HG03097 (cell line): Measurements from ENCODE around the gene NEURL1.
"Not testable (repeated sequence)": the region's sequence is repeated elsewhere in the genome, so short reads cannot be mapped to it uniquely, and the experiment has no call there.

Source experiments
- ATAC-seq: cut with Tn5 transposase; IDR thresholded peaks from one replicate; pipeline ENCODE4 v1.9.1; 2021; ENCODE audit not compliant: unreplicated experiment, low FRiP score

The NEURL1 gene

GRCh38 chr10:103618575-103619423 is 125.3 kb downstream of the NEURL1 start:
- no peak for ATAC-seq

DNA sequence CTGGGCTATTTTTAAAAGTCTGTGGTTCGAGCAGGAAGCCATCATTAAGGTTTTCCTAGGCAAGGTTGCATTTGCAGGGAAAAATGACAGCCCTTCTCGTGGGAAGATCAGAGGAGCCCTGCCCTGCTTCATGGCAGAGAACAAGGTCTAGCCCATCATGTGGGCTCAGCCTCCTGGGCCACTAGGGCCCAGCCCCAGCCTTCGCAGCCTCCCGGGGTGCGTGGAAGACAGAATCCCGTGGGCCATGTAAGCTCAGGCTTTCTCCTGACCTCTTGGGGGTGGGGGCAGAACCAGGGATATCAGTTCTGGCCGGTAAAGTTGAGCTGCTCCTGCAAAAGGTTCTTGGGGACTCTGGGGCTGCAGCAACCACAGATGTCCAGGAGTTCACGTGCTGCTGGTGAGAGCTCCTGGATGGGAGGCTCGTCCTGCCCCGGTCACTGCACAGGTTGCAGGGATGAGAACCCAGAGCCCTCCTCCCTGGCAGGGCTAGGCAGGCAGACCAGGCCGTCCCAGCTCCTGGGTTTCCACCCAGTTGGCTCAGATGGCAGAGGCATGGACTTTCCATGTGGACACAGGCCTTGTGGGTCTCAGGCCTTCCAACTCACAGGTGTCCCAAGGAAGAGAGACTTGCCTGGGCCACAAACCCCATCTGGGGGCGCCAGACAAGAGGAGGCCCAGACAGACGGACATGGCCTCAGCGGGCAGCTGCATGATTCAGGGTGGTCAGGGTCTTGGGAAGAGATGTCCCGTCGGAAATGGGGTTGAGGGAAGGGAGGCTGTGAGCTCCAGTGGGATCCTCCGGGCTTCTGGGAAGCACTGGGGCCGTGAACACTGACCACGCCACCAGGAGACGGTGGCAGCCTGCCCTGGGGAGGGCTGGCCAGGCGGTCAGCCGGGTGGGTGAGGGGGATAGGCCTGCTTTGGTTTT is 126.2 kb downstream of the NEURL1 start:
- ATAC-seq: no peak

DNA sequence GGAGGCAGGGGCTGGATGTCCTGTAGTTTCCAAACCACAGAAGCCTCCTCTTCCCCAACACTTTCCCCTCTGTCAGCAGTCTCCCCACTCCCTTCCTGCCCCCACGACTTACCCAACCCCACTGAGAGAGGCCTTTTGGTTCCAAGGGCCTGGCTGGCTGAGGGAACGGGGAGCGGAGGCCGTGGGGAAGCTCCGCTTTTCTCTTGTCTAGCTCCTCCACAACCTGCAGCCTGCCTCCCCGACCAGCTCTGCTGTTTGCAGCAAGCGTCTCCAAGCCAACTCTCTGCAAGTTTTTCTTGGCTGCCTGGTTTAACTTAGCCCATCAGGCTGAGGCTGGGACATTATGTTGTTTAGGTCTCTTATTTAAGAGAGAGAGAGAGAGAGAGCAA is 126.8 kb downstream of the NEURL1 start:
- no peak for ATAC-seq

- ATAC-seq: no peak
Observed at GRCh38 chr10:103620891-103621782, 127.6 kb downstream of the NEURL1 start.

DNA sequence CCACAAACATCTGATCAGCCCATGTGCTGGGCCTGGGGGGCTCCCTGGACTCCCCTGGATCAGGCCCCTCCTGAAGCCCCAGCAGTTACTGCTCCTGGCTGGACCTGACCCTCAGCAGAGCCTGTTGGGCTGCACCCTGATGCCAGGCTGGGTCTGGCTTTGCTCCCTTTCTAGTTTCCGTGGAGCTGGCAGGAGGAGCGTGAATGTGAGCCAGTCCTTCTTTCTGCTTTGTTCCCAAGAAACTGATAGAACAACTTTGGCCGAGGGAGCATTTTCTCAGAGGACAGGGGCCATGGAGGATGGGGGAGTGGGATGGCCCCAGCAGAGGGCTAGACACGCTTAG is 128.2 kb downstream of the NEURL1 start:
- ATAC-seq: no peak

- no peak for ATAC-seq
Observed at GRCh38 chr10:103622286-103622685, 128.8 kb downstream of the NEURL1 start.

DNA sequence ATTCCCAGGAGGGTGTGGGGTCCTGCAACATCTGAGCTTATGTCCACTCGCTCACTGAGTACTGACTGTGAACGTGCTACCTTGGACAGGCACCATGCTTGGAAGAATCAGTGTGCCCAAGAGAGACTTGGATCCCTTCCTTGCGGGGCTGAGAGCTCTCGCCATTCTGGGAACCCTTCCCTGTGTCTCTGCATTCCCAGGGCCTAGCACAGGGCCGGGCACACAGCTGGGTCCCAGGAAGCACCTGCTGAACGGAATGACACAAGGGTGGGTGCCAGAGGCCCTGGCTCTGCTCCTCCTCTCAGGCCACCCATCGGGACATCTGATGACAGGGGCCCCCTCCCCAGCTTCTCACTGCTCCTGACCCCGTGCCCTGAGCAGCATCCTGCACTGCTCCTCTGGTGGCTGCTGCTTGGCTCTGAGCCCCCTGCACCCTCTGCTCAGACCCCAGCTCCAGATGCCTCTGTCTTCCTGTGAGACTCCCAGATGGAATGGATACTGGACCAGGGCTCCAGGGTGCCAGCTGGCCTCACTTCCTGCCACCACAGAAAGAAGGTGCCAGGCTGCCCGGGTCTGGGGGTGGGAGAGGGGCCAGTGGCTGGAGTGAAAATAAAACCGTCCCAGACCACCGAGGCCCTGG is 129.6 kb downstream of the NEURL1 start:
- ATAC-seq: no peak

DNA sequence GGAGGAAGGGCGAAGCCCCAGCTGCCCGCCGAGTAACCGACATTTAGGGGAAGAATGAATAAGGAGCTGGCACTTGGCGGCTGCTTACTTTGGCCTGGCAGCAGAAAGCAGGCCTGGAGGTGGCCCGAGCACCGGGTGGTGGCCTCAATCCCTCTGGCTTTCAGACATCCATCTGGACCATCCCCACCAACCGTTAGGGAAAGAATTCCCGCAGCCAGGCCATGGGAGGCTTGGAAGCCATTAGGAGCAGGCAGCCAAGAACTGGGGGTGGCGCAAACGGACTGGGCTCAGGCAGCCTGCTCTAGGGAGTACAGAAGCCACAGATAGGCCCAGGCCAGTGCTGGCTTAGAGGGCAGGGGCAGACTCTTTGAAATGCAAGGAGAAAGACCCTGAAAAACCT is 132.7 kb downstream of the NEURL1 start:
- ATAC-seq: no peak

- ATAC-seq: no peak
Observed at GRCh38 chr10:103627111-103627892, 133.8 kb downstream of the NEURL1 start.

- ATAC-seq: no peak
Observed at GRCh38 chr10:103627893-103628292, 134.4 kb downstream of the NEURL1 start.

- no peak for ATAC-seq
Observed at GRCh38 chr10:103629581-103629980, 136.1 kb downstream of the NEURL1 start.

- ATAC-seq: no peak
Observed at GRCh38 chr10:103630156-103630555, 136.7 kb downstream of the NEURL1 start.

GRCh38 chr10:103632247-103632642 is 138.7 kb downstream of the NEURL1 start:
- ATAC-seq: no peak

- ATAC-seq: not testable (repeated sequence)
Observed at GRCh38 chr10:103632871-103633270, 139.4 kb downstream of the NEURL1 start.

DNA sequence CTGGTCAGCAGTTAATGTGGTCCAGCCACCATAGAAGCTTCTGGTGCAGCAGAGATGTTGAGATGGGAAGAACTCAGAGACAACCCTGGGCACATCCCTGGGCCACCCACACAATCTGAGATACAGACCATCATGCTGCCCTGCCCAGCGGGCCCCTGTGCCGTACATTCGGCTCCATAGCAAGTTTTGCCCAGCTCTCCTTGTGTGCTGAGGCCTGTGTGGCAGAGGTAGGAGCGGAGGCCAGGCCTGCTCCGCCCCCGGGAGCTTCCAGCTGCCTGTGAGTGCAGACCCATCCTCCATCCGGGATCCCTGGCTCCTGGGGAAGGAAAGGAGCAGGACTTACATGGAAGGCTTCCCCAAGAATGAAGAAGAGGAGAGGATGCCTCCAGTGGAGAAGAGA is 140.3 kb downstream of the NEURL1 start:
- ATAC-seq: no peak

DNA sequence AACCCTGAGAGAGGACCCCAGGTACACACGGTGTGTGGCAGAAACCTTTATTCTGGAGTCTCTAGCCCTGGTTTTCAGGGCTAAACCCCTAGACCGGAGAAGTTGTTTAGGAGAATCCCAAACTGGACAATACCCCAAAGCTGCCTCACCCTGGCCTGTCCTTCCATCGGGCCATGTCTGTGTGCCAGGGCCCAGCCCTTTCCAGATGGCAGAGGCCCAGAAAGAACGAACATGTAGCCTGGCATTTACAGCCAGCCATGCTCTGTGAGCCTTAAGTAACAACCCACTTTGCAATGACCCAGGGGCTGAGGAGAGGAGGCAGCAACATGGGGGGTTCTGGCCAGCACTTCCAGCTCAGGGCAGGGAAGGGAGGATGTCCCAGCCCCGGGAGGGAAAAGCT is 142.1 kb downstream of the NEURL1 start:
- no peak for ATAC-seq

DNA sequence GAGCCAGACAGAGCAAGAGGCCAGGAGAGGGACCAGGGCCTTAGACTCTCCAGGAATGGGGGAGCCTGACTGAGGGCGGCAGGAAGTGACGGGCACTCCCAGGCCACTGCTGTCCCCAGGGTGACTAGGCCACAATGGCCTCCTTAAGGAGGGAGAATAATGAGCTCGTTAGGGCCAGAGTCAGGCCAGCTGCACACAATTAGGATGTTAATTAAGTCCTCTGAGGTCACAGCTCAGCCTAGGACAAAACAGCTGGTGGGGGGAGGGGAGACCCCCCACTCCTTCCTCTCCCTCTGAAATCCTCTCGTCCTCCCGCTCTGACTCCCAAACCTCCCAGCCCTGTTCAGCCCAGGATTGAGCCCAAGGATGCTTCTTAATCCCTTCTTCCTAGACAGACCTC is 143.0 kb downstream of the NEURL1 start:
- ATAC-seq: no peak

- ATAC-seq: no peak
Observed at GRCh38 chr10:103637011-103637410, 143.5 kb downstream of the NEURL1 start.

- no peak for ATAC-seq
Observed at GRCh38 chr10:103637927-103638557, 144.5 kb downstream of the NEURL1 start.
